ENCODE data around the gene TSPAN4. TPM values are rescaled to one million over a fixed set of nuclear protein-coding genes. Genes with fewer than 3 reads are reported as not detected.

Gene TSPAN4
- total and polyA plus RNA-seq, 9 of the 15 experiments (the other 6 are each of a cell fraction or from before 2014, with no cell fraction given): 0.07 to 31.0 (median 15.7) TPM

DNA sequence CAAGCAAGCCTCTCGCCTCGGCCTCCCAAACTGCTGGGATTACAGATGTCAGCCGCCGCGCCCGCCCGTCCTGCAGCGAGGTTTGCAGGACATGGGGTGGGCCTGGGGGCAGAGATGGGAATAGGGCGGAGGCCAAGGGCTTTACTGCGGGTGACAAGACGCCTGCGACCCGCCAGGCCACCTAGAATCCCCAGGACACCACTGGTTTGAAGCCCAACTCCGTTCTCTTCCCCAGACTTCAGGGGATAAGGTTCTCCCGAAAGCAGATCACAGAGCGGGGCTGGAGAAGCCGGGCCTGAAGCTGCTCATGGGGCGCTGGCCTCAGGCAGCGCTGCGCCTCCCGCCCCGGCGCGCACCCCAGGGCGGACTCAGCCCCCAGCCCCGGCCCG, 677 bp upstream of the TSPAN4 start:
- peaks cover 53% of the 10 kb centered on the region for H3K79me2 ChIP-seq (ENCODE audit: control insufficient read depth, insufficient read depth, low read length)
- under 1% methylated on average over 19 of the region's 27 CpGs for WGBS (ENCODE audit: insufficient coverage, low coverage, missing lambda C conversion rate)
- H4K20me1 ChIP-seq (replicated peaks; ENCODE audit: control insufficient read depth, insufficient read depth, low read length): no peaks in the 10 kb centered on the region; the same call in 1 of the 2 replicates
- intact Hi-C loops (cut with micrococcal nuclease): loop anchor here (2.0 to 10.0 kb wide), 2 partner anchors 33 to 73 kb away; partner anchors contain the start of genes CHID1 and RPLP2
- H3K9me1 ChIP-seq (ENCODE audit: control insufficient read depth, insufficient read depth, low read length): peaks cover 4% of the 10 kb centered on the region
- peak overlapping the region; percentile 98 for H3K4me3 ChIP-seq
- DNase-seq (ENCODE audit: extremely low read depth in 1 of 4, low spot score in 3 of 4): no peak
- no peaks in the 10 kb centered on the region for H3K9me3 ChIP-seq (replicated peaks; ENCODE audit: control insufficient read depth, insufficient read depth, low read depth, low read length)
- H3K27ac ChIP-seq (ENCODE audit: extremely low read depth, low read depth, low read length): peak overlapping the region; percentile 98
- H3K27me3 ChIP-seq (ENCODE audit: control insufficient read depth in 2 of 2, insufficient read depth in 2 of 2, low read length in 2 of 2): no peaks in the 10 kb centered on the region
- TF ChIP-seq FOXM1 (IDR thresholded peaks at IDR 0.05; ENCODE audit: low read depth) (no peak), FOXM1 (CRISPR knock-in tag; IDR thresholded peaks at IDR 0.05; ENCODE audit: low read depth) (0 out of 2 replicates have a peak, but pooled peaks have one; percentile 12), FOXP1 (CRISPR knock-in tag; IDR thresholded peaks at IDR 0.05) (peak; percentile 73; the same call in 1 of the 2 replicates), NBN (IDR thresholded peaks at IDR 0.05; ENCODE audit: low read depth) (no peak), GABPB1 (CRISPR knock-in tag; IDR thresholded peaks at IDR 0.05) (peak; percentile 35; the same call in 1 of the 2 replicates), MAFK (IDR thresholded peaks at IDR 0.05; ENCODE audit: low read length) (no peak), RB1 (IDR thresholded peaks at IDR 0.05; ENCODE audit: low read depth) (no peak), SIRT6 (IDR thresholded peaks at IDR 0.05; ENCODE audit: low read depth, low read length) (peak; percentile 85), SAP30 (IDR thresholded peaks at IDR 0.05; ENCODE audit: borderline replicate concordance, insufficient read depth, low read depth, low read length, poor library complexity, severe bottlenecking) (peak; percentile 48), ZNF121 (CRISPR knock-in tag; conservative IDR thresholded peaks at IDR 0.05) (0 out of 2 replicates have a peak, but pooled peaks have one; percentile 44), BRD4 (IDR thresholded peaks at IDR 0.05) (no peak), MAZ (CRISPR knock-in tag; conservative IDR thresholded peaks at IDR 0.05 in 1 of 2, IDR thresholded peaks at IDR 0.05 in 1 of 2) (peak in 1 of 2 experiments; percentile 46; a peak in 1 of 4 replicates), LCOR (CRISPR knock-in tag; IDR thresholded peaks at IDR 0.05) (0 out of 2 replicates have a peak, but pooled peaks have one; percentile 40)
- TF ChIP-seq, protein P1, sequence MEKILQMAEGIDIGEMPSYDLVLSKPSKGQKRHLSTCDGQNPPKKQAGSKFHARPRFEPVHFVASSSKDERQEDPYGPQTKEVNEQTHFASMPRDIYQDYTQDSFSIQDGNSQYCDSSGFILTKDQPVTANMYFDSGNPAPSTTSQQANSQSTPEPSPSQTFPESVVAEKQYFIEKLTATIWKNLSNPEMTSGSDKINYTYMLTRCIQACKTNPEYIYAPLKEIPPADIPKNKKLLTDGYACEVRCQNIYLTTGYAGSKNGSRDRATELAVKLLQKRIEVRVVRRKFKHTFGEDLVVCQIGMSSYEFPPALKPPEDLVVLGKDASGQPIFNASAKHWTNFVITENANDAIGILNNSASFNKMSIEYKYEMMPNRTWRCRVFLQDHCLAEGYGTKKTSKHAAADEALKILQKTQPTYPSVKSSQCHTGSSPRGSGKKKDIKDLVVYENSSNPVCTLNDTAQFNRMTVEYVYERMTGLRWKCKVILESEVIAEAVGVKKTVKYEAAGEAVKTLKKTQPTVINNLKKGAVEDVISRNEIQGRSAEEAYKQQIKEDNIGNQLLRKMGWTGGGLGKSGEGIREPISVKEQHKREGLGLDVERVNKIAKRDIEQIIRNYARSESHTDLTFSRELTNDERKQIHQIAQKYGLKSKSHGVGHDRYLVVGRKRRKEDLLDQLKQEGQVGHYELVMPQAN (IDR thresholded peaks at IDR 0.05; ENCODE audit: borderline replicate concordance): peak; percentile 69
- TF ChIP-seq, protein P2, sequence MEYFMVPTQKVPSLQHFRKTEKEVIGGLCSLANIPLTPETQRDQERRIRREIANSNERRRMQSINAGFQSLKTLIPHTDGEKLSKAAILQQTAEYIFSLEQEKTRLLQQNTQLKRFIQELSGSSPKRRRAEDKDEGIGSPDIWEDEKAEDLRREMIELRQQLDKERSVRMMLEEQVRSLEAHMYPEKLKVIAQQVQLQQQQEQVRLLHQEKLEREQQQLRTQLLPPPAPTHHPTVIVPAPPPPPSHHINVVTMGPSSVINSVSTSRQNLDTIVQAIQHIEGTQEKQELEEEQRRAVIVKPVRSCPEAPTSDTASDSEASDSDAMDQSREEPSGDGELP (CRISPR knock-in tag; IDR thresholded peaks at IDR 0.05; ENCODE audit: borderline replicate concordance): peak; percentile 31; the same call in 1 of the 2 replicates
- TF ChIP-seq, protein P3, sequence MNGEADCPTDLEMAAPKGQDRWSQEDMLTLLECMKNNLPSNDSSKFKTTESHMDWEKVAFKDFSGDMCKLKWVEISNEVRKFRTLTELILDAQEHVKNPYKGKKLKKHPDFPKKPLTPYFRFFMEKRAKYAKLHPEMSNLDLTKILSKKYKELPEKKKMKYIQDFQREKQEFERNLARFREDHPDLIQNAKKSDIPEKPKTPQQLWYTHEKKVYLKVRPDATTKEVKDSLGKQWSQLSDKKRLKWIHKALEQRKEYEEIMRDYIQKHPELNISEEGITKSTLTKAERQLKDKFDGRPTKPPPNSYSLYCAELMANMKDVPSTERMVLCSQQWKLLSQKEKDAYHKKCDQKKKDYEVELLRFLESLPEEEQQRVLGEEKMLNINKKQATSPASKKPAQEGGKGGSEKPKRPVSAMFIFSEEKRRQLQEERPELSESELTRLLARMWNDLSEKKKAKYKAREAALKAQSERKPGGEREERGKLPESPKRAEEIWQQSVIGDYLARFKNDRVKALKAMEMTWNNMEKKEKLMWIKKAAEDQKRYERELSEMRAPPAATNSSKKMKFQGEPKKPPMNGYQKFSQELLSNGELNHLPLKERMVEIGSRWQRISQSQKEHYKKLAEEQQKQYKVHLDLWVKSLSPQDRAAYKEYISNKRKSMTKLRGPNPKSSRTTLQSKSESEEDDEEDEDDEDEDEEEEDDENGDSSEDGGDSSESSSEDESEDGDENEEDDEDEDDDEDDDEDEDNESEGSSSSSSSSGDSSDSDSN (IDR thresholded peaks at IDR 0.05; ENCODE audit: borderline replicate concordance in 1 of 2, low read depth in 2 of 2, low read length in 2 of 2): peak in 1 of 2 experiments; percentile 35; a peak in 1 of 4 replicates
- peak overlapping the region; percentile 91 to 93 for H3K9ac ChIP-seq (ENCODE audit: insufficient read depth in 1 of 2, low read depth in 2 of 2, low read length in 2 of 2)
- TSS peak; percentile 82 for BruUV-seq (replicated peaks)
- peaks cover 44% of the 10 kb centered on the region; the same call in 2 of the 3 replicates for H3K36me3 ChIP-seq (ENCODE audit: control insufficient read depth, insufficient read depth, low read length)
- H3K4me1 ChIP-seq (replicated peaks in 1 of 2; ENCODE audit: control insufficient read depth in 2 of 2, insufficient read depth in 2 of 2, low read length in 2 of 2): peaks cover 37 to 85% of the 10 kb centered on the region in 2 experiments
- CTCF ChIA-PET (ENCODE audit: low intra/inter-chr PET ratio): no interaction called here
- POLR2A ChIA-PET: interaction anchor here (0.6 to 5.2 kb wide), 8 partner anchors 8 to 192 kb away, joined by 3 to 36 read pairs (median 3); partner anchors contain the start of gene PNPLA2
- ATAC-seq: peak; percentile 34
- in situ Hi-C loops (cut with MboI): no loop called here
- peak overlapping the region; percentile 80 for H3K4me2 ChIP-seq (ENCODE audit: insufficient read depth, low read length)
- H2AFZ ChIP-seq (ENCODE audit: low read depth, low read length): peak overlapping the region; percentile 97
- FAIRE-seq: no peak

All from K562 (cell line).